Ishikawa (cell line): ENCODE data around the gene FRK.

Source experiments
- CEBPB ChIP-seq: IDR thresholded peaks from 2 replicates; pipeline ENCODE4 v1.6.1; 2012
- CREB1 ChIP-seq: IDR thresholded peaks from 2 replicates; pipeline ENCODE4 v1.6.1; 2012; ENCODE audit warnings: low read depth
- EGR1 ChIP-seq: IDR thresholded peaks from 2 replicates; pipeline ENCODE4 v1.6.1; 2012
- EP300 ChIP-seq: IDR thresholded peaks from 2 replicates; pipeline ENCODE4 v1.6.1; 2012; ENCODE audit warnings: borderline replicate concordance
- FOXM1 ChIP-seq: IDR thresholded peaks from 2 replicates; pipeline ENCODE4 v1.6.1; 2012; ENCODE audit warnings: low read depth, borderline replicate concordance
- NFIC ChIP-seq: IDR thresholded peaks from 2 replicates; pipeline ENCODE4 v1.6.1; 2012
- RAD21 ChIP-seq: IDR thresholded peaks from 2 replicates; pipeline ENCODE4 v1.6.1; 2012; ENCODE audit warnings: low read depth
- TAF1 ChIP-seq: IDR thresholded peaks from 2 replicates; pipeline ENCODE4 v1.6.1; 2012; ENCODE audit warnings: low read depth, mild to moderate bottlenecking
- TCF12 ChIP-seq: IDR thresholded peaks from 2 replicates; pipeline ENCODE4 v1.6.1; 2012; ENCODE audit warnings: low read depth
- TEAD4 ChIP-seq: IDR thresholded peaks from 2 replicates; pipeline ENCODE4 v1.6.1; 2012
- YY1 ChIP-seq: IDR thresholded peaks from 2 replicates; pipeline ENCODE4 v1.6.1; 2012; ENCODE audit warnings: low read depth
- ZBTB7A ChIP-seq: IDR thresholded peaks from 2 replicates; pipeline ENCODE4 v1.6.1; 2012; ENCODE audit warnings: low read depth
- TF ChIP-seq, protein P1 (sequence below): IDR thresholded peaks from 2 replicates; pipeline ENCODE4 v1.6.1; 2012
- TF ChIP-seq, protein P2 (sequence below): IDR thresholded peaks from 2 replicates; pipeline ENCODE4 v1.6.1; 2012; ENCODE audit warnings: low read depth, mild to moderate bottlenecking
- TF ChIP-seq, protein P3 (sequence below): IDR thresholded peaks from 2 replicates; pipeline ENCODE4 v1.6.1; 2012

The FRK gene

DNA sequence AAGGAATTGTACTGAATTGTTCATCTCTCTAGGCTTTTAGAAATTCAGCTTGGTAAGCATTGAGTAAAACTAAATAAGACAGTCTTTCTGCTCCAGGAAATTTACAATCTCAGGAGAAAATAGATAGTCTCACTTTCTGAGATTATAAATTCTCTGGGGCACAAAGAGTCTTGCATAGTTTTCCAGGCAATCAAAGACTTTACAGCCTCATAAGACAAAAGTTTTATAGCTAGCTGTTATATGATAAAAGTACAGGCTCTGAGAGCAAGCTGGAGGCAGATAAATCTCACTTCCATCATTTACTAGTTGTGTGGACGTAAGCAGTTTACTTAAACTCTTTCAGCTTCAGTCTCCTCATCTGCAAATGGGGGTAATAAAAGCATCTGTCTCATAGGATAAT, 11.4 kb downstream of the FRK start:
- TF ChIP-seq RAD21 (no peak), TCF12 (no peak), YY1 (no peak), NFIC (no peak), CREB1 (no peak)
- TF ChIP-seq, protein P1, sequence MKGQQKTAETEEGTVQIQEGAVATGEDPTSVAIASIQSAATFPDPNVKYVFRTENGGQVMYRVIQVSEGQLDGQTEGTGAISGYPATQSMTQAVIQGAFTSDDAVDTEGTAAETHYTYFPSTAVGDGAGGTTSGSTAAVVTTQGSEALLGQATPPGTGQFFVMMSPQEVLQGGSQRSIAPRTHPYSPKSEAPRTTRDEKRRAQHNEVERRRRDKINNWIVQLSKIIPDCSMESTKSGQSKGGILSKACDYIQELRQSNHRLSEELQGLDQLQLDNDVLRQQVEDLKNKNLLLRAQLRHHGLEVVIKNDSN, result no peak

DNA sequence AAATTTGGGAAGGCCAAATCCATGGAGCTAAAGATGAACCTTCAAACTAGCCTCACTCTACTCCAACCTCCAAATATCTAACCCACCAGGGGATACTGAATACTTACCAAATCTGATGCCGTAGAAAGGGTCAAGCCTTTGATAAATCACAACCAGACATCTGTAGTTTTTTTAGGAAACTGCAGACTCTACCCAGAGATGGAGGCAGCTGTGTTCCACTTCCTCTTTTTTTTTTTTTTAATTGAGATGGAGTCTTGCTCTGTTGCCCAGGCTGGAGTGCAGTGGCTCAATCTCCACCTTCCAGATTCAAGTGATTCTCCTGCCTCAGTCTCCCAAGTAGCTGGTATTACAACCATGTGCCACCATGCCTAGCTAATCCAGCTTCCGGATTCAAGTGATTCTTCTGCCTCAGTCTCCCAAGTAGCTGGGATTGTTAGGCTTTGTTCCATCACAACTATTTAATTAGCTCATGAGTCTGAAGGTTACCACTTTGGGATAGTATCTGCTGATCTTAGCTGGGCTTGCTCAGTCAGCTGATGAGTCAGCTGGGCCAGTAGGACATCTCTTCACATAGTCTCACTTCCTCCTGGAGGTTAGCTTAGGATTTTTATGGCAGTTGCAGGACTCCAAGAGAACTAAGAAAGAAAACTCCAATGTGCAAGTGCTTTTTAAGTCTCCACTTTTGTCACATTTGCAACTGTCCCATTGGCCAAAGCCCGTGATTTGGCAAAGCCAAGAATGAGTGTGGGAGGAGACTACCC, 13.3 kb downstream of the FRK start:
- no peak for TF ChIP-seq EGR1

DNA sequence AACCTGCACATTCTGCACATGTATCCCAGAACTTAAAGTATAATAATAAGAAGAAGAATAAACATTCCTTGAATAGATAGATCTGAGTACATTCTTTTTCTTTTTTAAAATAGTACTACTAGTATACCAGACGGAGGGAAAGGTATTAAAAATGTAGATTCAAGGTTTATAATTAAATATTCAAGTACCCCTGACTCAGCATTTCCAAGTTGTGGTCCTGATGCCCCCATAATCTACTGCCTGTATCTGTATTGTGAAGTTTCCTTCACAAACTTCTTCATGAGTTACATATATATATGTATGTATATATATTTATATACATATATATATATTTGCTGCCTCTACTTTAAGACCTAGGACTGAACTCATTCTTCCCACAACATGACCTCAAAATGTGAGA, 14.0 kb downstream of the FRK start:
- TF ChIP-seq CREB1 (no peak), TAF1 (no peak), RAD21 (no peak), EP300 (no peak)

DNA sequence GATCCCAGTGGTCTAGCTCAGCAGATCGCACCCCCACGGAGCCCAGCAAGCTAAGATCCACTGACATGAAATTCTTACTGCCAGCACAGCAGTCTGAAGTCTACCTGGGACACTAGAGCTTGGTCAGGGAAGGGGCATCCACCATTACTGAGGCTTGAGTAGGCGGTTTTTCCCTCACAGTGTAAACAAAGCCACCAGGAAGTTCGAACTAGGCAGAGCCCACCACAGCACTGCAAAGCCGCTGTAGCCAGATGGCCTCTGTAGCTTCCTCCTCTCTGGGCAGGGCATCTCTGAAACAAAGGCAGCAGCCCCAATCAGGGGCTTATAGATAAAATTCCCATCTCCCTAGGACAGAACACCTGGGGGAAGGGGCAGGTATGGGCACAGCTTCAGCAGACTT, 18.8 kb downstream of the FRK start:
- TF ChIP-seq, protein P2, sequence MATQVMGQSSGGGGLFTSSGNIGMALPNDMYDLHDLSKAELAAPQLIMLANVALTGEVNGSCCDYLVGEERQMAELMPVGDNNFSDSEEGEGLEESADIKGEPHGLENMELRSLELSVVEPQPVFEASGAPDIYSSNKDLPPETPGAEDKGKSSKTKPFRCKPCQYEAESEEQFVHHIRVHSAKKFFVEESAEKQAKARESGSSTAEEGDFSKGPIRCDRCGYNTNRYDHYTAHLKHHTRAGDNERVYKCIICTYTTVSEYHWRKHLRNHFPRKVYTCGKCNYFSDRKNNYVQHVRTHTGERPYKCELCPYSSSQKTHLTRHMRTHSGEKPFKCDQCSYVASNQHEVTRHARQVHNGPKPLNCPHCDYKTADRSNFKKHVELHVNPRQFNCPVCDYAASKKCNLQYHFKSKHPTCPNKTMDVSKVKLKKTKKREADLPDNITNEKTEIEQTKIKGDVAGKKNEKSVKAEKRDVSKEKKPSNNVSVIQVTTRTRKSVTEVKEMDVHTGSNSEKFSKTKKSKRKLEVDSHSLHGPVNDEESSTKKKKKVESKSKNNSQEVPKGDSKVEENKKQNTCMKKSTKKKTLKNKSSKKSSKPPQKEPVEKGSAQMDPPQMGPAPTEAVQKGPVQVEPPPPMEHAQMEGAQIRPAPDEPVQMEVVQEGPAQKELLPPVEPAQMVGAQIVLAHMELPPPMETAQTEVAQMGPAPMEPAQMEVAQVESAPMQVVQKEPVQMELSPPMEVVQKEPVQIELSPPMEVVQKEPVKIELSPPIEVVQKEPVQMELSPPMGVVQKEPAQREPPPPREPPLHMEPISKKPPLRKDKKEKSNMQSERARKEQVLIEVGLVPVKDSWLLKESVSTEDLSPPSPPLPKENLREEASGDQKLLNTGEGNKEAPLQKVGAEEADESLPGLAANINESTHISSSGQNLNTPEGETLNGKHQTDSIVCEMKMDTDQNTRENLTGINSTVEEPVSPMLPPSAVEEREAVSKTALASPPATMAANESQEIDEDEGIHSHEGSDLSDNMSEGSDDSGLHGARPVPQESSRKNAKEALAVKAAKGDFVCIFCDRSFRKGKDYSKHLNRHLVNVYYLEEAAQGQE, result no peak
- no peak for TF ChIP-seq CREB1

DNA sequence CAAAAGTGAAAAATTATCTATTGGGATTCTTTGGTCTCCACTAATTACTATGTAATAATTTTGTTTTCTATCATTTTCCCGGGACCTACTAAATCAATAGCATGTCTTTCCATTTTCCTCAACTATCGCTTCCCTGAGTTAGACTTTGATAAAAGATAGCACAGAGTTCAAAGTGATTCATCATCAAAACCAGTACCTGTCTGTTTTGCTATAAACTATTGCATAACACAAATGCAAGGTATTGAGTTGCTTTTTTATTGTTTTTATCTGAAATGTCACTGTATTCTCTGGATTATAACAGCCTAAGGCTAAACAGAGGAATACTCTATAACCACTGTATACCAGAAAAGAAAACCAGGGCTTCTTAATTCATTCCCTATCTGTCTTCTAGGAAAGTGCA, 19.7 kb downstream of the FRK start:
- no peak for TF ChIP-seq EGR1

DNA sequence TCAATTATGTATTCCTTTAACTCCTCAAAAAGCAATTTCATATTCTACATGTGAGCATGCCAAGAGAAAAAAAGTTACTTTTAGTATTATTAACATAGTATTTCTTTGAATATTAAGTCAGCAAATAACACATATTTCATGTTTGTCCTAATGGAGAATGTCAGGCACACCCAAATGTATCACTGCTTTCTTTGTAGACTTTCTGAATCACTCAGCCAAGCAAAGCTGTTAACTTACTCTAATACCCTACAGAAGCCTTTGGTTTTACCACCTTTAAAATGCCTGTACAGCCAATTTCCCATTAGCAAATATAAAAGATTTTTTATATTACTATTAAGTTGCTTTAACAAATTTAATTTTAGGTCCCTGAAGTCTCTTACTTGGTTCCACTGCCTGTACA, 23.8 kb downstream of the FRK start:
- TF ChIP-seq, protein P2, result no peak
- TF ChIP-seq TCF12, result no peak
- TF ChIP-seq, protein P1, result no peak
- no peak for TF ChIP-seq ZBTB7A
- TF ChIP-seq TEAD4, result no peak
- TF ChIP-seq, protein P3, sequence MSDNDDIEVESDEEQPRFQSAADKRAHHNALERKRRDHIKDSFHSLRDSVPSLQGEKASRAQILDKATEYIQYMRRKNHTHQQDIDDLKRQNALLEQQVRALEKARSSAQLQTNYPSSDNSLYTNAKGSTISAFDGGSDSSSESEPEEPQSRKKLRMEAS, result no peak
- TF ChIP-seq YY1, result no peak
- TF ChIP-seq CREB1, result no peak
- TF ChIP-seq CEBPB, result no peak
- no peak for TF ChIP-seq EP300
- no peak for TF ChIP-seq NFIC
- TF ChIP-seq TAF1, result no peak
- TF ChIP-seq EGR1, result no peak

DNA sequence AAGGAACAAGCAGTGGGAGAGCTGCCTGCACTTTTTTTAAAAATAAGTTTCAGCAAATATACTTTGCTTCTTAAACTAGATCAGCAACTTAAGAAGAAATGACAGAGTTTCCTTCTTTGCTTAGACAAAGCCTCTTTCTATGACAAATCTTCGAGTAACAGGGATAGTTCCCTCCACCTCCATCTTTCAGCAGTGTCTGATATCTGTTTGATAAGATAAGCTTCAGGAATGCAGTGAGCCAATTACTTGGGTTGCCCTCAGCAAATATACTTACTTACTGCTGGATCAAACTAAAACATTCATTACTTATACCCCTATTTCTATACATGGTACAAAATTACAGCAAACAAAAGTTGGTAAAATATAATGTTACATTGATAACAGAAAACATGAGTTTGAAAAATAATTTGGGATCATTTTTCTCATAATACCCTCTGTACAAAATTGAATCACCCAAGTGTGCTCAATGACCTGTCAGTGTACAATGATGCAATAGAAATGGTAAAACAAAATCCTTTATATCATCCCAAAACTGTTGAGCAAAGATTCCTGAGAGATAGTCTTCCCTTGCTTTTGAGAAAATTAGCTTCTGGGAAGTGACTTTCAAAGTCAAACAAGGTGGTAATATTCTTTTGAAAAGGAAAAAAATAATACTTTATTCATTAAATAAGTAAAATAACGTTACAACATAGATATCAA, 24.5 kb downstream of the FRK start:
- no peak for TF ChIP-seq NFIC
- TF ChIP-seq CEBPB, result no peak
- no peak for TF ChIP-seq TAF1
- no peak for TF ChIP-seq YY1
- no peak for TF ChIP-seq RAD21
- TF ChIP-seq TEAD4, result no peak
- TF ChIP-seq EP300, result no peak
- no peak for TF ChIP-seq FOXM1
- TF ChIP-seq, protein P3, result no peak
- TF ChIP-seq, protein P1, result no peak
- TF ChIP-seq, protein P2, result no peak
- TF ChIP-seq ZBTB7A, result no peak
- no peak for TF ChIP-seq CREB1
- no peak for TF ChIP-seq TCF12
